ENCODE data around the gene JMJD8. TPM values are rescaled to one million over a fixed set of nuclear protein-coding genes. Genes with fewer than 3 reads are reported as not detected.

The JMJD8 gene
- total and polyA plus RNA-seq, 10 of the 15 experiments (the other 5 are each of a cell fraction or from before 2014, with no cell fraction given), result 1.00 to 50.4 (median 30.7) TPM

- no peak for TF ChIP-seq RELB (IDR thresholded peaks at IDR 0.05; ENCODE audit: low read depth)
- TF ChIP-seq SMARCA5 (IDR thresholded peaks at IDR 0.05), result peak; percentile 99
- TF ChIP-seq JUND (IDR thresholded peaks at IDR 0.05; ENCODE audit: low read depth, low read length), result no peak
- peak; percentile 90 for TF ChIP-seq NR2F1 (conservative IDR thresholded peaks at IDR 0.05)
- 0 out of 2 replicates have a peak, but pooled peaks have one; percentile 5 for TF ChIP-seq SREBF1 (IDR thresholded peaks at IDR 0.05; ENCODE audit: low read length)
- peak; percentile 97 for TF ChIP-seq RB1 (IDR thresholded peaks at IDR 0.05; ENCODE audit: borderline replicate concordance)
- TF ChIP-seq, protein P1, sequence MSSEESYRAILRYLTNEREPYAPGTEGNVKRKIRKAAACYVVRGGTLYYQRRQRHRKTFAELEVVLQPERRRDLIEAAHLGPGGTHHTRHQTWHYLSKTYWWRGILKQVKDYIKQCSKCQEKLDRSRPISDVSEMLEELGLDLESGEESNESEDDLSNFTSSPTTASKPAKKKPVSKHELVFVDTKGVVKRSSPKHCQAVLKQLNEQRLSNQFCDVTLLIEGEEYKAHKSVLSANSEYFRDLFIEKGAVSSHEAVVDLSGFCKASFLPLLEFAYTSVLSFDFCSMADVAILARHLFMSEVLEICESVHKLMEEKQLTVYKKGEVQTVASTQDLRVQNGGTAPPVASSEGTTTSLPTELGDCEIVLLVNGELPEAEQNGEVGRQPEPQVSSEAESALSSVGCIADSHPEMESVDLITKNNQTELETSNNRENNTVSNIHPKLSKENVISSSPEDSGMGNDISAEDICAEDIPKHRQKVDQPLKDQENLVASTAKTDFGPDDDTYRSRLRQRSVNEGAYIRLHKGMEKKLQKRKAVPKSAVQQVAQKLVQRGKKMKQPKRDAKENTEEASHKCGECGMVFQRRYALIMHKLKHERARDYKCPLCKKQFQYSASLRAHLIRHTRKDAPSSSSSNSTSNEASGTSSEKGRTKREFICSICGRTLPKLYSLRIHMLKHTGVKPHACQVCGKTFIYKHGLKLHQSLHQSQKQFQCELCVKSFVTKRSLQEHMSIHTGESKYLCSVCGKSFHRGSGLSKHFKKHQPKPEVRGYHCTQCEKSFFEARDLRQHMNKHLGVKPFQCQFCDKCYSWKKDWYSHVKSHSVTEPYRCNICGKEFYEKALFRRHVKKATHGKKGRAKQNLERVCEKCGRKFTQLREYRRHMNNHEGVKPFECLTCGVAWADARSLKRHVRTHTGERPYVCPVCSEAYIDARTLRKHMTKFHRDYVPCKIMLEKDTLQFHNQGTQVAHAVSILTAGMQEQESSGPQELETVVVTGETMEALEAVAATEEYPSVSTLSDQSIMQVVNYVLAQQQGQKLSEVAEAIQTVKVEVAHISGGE (CRISPR knock-in tag; IDR thresholded peaks at IDR 0.05), result peak; percentile 69
- 0 out of 2 replicates have a peak, but pooled peaks have one; percentile 39 for TF ChIP-seq SREBF2 (IDR thresholded peaks at IDR 0.05; ENCODE audit: low read length)
- TF ChIP-seq BCL11A (IDR thresholded peaks at IDR 0.05; ENCODE audit: low read depth, low read length), result no peak
- TF ChIP-seq, protein P2, sequence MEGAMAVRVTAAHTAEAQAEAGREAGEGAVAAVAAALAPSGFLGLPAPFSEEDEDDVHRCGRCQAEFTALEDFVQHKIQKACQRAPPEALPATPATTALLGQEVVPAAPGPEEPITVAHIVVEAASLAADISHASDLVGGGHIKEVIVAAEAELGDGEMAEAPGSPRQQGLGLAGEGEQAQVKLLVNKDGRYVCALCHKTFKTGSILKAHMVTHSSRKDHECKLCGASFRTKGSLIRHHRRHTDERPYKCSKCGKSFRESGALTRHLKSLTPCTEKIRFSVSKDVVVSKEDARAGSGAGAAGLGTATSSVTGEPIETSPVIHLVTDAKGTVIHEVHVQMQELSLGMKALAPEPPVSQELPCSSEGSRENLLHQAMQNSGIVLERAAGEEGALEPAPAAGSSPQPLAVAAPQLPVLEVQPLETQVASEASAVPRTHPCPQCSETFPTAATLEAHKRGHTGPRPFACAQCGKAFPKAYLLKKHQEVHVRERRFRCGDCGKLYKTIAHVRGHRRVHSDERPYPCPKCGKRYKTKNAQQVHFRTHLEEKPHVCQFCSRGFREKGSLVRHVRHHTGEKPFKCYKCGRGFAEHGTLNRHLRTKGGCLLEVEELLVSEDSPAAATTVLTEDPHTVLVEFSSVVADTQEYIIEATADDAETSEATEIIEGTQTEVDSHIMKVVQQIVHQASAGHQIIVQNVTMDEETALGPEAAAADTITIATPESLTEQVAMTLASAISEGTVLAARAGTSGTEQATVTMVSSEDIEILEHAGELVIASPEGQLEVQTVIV (IDR thresholded peaks at IDR 0.05; ENCODE audit: borderline replicate concordance, partially characterized antibody), result no peak
- no peak for TF ChIP-seq TCF7 (IDR thresholded peaks at IDR 0.05; ENCODE audit: borderline replicate concordance)
- TF ChIP-seq POLR2AphosphoS5 (IDR thresholded peaks at IDR 0.05; ENCODE audit: low read length), result peak; percentile 79; the same call in 1 of the 2 replicates
- peak; percentile 67; the same call in 1 of the 2 replicates for TF ChIP-seq POLR2AphosphoS2 (IDR thresholded peaks at IDR 0.05; ENCODE audit: low read depth, low read length)
- TF ChIP-seq, protein P3, sequence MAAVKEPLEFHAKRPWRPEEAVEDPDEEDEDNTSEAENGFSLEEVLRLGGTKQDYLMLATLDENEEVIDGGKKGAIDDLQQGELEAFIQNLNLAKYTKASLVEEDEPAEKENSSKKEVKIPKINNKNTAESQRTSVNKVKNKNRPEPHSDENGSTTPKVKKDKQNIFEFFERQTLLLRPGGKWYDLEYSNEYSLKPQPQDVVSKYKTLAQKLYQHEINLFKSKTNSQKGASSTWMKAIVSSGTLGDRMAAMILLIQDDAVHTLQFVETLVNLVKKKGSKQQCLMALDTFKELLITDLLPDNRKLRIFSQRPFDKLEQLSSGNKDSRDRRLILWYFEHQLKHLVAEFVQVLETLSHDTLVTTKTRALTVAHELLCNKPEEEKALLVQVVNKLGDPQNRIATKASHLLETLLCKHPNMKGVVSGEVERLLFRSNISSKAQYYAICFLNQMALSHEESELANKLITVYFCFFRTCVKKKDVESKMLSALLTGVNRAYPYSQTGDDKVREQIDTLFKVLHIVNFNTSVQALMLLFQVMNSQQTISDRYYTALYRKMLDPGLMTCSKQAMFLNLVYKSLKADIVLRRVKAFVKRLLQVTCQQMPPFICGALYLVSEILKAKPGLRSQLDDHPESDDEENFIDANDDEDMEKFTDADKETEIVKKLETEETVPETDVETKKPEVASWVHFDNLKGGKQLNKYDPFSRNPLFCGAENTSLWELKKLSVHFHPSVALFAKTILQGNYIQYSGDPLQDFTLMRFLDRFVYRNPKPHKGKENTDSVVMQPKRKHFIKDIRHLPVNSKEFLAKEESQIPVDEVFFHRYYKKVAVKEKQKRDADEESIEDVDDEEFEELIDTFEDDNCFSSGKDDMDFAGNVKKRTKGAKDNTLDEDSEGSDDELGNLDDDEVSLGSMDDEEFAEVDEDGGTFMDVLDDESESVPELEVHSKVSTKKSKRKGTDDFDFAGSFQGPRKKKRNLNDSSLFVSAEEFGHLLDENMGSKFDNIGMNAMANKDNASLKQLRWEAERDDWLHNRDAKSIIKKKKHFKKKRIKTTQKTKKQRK (IDR thresholded peaks at IDR 0.05; ENCODE audit: low read depth, low read length), result no peak
- TF ChIP-seq USF1 (IDR thresholded peaks at IDR 0.05; ENCODE audit: borderline replicate concordance, extremely low read length, insufficient read depth, low read depth, low read length), result no peak
- peak; percentile 87; the same call in 1 of the 2 replicates for TF ChIP-seq STAT1 (conservative IDR thresholded peaks at IDR 0.05)
- TF ChIP-seq TCF12 (IDR thresholded peaks at IDR 0.05; ENCODE audit: low read depth, low read length), result 0 out of 2 replicates have a peak, but pooled peaks have one; percentile 69
- no peak for TF ChIP-seq NFIC (IDR thresholded peaks at IDR 0.05; ENCODE audit: low read depth, low read length)
Measured at GRCh38 chr16:667780-668518, 16.2 kb downstream of the JMJD8 start, which contains the start of gene RHOT2 (continued).
